HepG2 (cell line): Measurements from ENCODE around the gene FGD4. TPM values are rescaled to one million over a fixed set of nuclear protein-coding genes. Genes with fewer than 3 reads are reported as not detected.

Experiments used
- GTF2F1 ChIP-seq: fragments of 150-350 bp; IDR thresholded peaks from 2 replicates; pipeline ENCODE4 v1.6.1; 2014; ENCODE audit warnings: low read length
- KAT8 ChIP-seq: IDR thresholded peaks from 2 replicates; pipeline ENCODE4 v1.6.1; 2016; ENCODE audit warnings: missing genetic modification reagents, missing compliant biosample characterization
- MAFG ChIP-seq: sonication (generic); formaldehyde crosslinking; IDR thresholded peaks from 2 replicates; pipeline ENCODE4 v1.5.1; 2020; ENCODE audit warnings: mild to moderate bottlenecking, missing genetic modification reagents
- MAFK ChIP-seq, 2 experiments: IDR thresholded peaks in 1 of 2; conservative IDR thresholded peaks in 1 of 2; 2 replicates each; pipeline ENCODE4 v1.6.1; 2011; ENCODE audit warnings: improper control_type of control experiment in 2 of 2, low read length in 2 of 2
- SOX6 ChIP-seq, 2 experiments: fragments of 450-650 bp in 1 of 2; sonication (generic) in 1 of 2; formaldehyde crosslinking in 1 of 2; IDR thresholded peaks; 2 replicates each; pipeline versions ENCODE4 v1.4.0 to v1.6.1; 2017 to 2020; ENCODE audit warnings: antibody characterized with exemption in 1 of 2, mild to moderate bottlenecking in 1 of 2, missing genetic modification reagents in 1 of 2
- TBP ChIP-seq: sonication (generic); formaldehyde crosslinking; IDR thresholded peaks from 2 replicates; pipeline ENCODE4 v1.5.0; 2020; ENCODE audit warnings: missing genetic modification reagents
- ZNF605 ChIP-seq: sonication (generic); formaldehyde crosslinking; IDR thresholded peaks from 2 replicates; pipeline ENCODE4 v1.8.0; 2022; ENCODE audit warnings: mild to moderate bottlenecking, missing genetic modification reagents
- ZNF652 ChIP-seq: IDR thresholded peaks from 2 replicates; pipeline ENCODE4 v1.6.1; 2016; ENCODE audit warnings: low read depth, borderline replicate concordance
- polyA plus RNA-seq, 8 experiments: library from polyadenylated mRNA; depleted of rRNA in 3 of 8; stranded (reverse) in 7 of 8; unstranded in 1 of 8; fragments of >200 nt; fragmentation: Illumina TruSeq in 4 of 8; extraction: Trizol in 4 of 8; gene quantifications; 2 replicates each; pipeline versions ENCODE4 v1.2.1 to v1.2.3, GENCODE V29; 2011 to 2016; ENCODE audit warnings: low read depth in 4 of 8, missing spikeins in 1 of 8, mixed read lengths in 1 of 8; ENCODE audit not compliant: insufficient read depth in 1 of 8
- total RNA-seq, 5 experiments: library from RNA; depleted of rRNA; stranded (reverse); fragments of >200 nt; fragmentation: Illumina TruSeq; extraction: Trizol; gene quantifications; 2 replicates each; pipeline ENCODE4 v1.2.3, GENCODE V29; 2016; ENCODE audit warnings: low read depth in 1 of 5
- TF ChIP-seq, protein P1 (sequence below): sonication (generic); formaldehyde crosslinking; IDR thresholded peaks from one replicate; pipeline ENCODE4 v1.5.1; 2020; ENCODE audit warnings: mild to moderate bottlenecking, missing genetic modification reagents; ENCODE audit errors: not compliant biosample characterization

FGD4 gene
- total and polyA plus RNA-seq, 2 of the 13 experiments (the other 11 are each of a cell fraction or from before 2014, with no cell fraction given): 4.6 to 6.6 TPM

DNA sequence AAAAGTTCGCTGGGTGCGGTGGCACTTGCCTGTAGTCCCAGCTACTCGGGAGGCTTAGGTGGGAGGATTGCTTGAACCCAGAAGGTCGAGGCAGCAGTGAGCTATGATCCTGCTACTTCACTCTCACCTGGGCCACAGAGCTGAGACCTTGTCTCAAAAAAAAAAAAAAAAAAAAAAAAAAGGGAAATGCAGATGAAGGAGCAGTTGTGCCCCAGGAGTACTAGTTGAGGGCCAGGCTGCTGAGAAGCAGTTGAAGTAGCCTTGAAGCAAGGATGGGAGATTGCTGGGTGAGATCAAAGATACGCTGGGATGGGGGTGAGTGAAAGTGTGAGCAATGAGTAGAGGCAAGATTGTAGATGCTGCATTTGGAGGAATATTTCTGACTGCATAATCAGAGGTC, 186.3 kb downstream of the FGD4 start (continued):
- TF ChIP-seq, protein P1, sequence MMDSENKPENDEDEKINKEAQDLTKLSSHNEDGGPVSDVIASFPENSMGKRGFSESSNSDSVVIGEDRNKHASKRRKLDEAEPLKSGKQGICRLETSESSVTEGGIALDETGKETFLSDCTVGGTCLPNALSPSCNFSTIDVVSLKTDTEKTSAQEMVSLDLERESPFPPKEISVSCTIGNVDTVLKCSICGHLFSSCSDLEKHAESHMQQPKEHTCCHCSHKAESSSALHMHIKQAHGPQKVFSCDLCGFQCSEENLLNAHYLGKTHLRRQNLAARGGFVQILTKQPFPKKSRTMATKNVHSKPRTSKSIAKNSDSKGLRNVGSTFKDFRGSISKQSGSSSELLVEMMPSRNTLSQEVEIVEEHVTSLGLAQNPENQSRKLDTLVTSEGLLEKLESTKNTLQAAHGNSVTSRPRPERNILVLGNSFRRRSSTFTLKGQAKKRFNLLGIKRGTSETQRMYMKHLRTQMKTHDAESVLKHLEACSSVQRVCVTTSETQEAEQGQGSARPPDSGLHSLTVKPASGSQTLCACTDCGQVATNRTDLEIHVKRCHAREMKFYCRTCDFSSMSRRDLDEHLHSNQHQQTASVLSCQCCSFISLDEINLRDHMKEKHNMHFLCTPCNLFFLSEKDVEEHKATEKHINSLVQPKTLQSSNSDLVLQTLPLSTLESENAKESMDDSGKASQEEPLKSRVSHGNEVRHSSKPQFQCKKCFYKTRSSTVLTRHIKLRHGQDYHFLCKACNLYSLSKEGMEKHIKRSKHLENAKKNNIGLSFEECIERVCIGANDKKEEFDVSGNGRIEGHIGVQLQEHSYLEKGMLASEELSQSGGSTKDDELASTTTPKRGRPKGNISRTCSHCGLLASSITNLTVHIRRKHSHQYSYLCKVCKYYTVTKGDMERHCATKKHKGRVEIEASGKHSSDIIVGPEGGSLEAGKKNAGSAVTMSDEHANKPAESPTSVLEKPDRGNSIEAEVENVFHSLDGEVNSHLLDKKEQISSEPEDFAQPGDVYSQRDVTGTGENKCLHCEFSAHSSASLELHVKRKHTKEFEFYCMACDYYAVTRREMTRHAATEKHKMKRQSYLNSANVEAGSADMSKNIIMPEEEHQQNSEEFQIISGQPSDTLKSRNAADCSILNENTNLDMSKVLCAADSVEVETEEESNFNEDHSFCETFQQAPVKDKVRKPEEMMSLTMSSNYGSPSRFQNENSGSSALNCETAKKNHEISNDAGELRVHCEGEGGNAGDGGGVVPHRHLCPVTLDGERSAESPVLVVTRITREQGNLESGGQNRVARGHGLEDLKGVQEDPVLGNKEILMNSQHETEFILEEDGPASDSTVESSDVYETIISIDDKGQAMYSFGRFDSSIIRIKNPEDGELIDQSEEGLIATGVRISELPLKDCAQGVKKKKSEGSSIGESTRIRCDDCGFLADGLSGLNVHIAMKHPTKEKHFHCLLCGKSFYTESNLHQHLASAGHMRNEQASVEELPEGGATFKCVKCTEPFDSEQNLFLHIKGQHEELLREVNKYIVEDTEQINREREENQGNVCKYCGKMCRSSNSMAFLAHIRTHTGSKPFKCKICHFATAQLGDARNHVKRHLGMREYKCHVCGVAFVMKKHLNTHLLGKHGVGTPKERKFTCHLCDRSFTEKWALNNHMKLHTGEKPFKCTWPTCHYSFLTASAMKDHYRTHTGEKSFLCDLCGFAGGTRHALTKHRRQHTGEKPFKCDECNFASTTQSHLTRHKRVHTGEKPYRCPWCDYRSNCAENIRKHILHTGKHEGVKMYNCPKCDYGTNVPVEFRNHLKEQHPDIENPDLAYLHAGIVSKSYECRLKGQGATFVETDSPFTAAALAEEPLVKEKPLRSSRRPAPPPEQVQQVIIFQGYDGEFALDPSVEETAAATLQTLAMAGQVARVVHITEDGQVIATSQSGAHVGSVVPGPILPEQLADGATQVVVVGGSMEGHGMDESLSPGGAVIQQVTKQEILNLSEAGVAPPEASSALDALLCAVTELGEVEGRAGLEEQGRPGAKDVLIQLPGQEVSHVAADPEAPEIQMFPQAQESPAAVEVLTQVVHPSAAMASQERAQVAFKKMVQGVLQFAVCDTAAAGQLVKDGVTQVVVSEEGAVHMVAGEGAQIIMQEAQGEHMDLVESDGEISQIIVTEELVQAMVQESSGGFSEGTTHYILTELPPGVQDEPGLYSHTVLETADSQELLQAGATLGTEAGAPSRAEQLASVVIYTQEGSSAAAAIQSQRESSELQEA (CRISPR knock-in tag): no peak
- TF ChIP-seq ZNF605 (CRISPR knock-in tag) (no peak), GTF2F1 (no peak), MAFG (CRISPR knock-in tag) (no peak), KAT8 (CRISPR knock-in tag) (no peak), ZNF652 (CRISPR knock-in tag) (no peak), SOX6 (IDR thresholded peaks at IDR 0.05) (no peak), SOX6 (CRISPR knock-in tag; IDR thresholded peaks at IDR 0.05) (no peak), TBP (CRISPR knock-in tag) (no peak), MAFK (conservative IDR thresholded peaks at IDR 0.05 in 1 of 2, IDR thresholded peaks at IDR 0.05 in 1 of 2; ENCODE audit: low read length in 2 of 2) (no peak)
